Breast epithelium (tissue), 3 donors: Measurements from ENCODE around the gene PCAT7.

ENCODE experiments used
- POLR2A ChIP-seq: fragments of 450-650 bp; IDR thresholded peaks from one replicate; pipeline ENCODE4 v1.6.1; 2016; ENCODE audit warnings: antibody characterized with exemption, mild to moderate bottlenecking, moderate library complexity
- POLR2AphosphoS5 ChIP-seq, 3 donors: sonication (generic); formaldehyde crosslinking; IDR thresholded peaks; one replicate each; pipeline ENCODE4 v1.6.1; 2017; ENCODE audit warnings: antibody characterized with exemption in 3 of 3
- TF ChIP-seq, protein P1 (sequence below), 3 donors: fragments of 450-650 bp; IDR thresholded peaks; one replicate each; pipeline ENCODE4 v1.5.1; 2016 to 2017; ENCODE audit warnings: antibody characterized with exemption in 3 of 3, mild to moderate bottlenecking in 3 of 3, moderate library complexity in 3 of 3

DNA sequence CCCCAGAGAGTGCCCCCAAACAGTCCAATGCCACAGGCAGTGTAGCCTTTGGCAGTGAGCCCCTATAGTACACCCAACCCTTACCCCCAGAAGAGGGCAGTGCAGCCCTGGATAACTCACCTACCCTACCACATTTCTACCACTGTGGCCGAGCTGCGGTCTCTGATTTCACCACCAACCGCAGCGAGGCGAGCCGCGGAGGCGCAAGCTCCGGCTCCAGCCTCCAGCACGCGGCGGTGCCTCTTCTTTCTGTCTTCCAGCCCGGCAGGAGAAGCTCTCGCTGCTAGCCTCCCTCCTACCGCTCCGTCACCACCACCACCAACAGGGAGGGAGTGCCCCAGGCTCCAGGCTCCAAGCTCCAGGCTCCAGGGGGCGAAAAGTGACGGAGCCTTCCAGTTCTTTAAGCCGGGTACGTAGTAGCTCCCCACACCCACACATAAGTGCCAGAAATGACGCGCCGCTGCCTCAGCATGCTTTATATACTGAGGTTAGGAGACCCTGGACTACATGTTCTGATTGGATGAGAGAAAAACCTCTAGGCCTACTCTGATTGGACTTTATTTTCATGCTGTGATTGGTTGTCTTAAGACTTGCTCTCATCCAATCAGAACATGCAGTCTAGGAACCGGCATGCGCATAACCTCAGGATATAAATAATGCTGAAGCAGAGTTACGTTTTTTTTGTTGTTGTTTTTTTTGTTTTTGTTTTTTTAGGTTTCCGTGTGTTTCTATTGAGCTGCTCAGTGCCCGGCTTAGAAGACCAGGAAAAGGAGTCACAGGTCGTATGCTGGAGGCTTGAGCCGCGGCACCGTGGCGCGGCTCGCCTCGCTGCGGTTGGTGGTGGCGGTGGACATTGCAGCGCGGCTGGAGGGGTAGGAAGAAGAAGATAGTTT is at the start of gene PCAT7:
- TF ChIP-seq, protein P1, sequence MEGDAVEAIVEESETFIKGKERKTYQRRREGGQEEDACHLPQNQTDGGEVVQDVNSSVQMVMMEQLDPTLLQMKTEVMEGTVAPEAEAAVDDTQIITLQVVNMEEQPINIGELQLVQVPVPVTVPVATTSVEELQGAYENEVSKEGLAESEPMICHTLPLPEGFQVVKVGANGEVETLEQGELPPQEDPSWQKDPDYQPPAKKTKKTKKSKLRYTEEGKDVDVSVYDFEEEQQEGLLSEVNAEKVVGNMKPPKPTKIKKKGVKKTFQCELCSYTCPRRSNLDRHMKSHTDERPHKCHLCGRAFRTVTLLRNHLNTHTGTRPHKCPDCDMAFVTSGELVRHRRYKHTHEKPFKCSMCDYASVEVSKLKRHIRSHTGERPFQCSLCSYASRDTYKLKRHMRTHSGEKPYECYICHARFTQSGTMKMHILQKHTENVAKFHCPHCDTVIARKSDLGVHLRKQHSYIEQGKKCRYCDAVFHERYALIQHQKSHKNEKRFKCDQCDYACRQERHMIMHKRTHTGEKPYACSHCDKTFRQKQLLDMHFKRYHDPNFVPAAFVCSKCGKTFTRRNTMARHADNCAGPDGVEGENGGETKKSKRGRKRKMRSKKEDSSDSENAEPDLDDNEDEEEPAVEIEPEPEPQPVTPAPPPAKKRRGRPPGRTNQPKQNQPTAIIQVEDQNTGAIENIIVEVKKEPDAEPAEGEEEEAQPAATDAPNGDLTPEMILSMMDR (IDR thresholded peaks at IDR 0.05): peak in 2 of 3 donors; percentile 29 to 58
- TF ChIP-seq POLR2A (no peak), POLR2AphosphoS5 (IDR thresholded peaks at IDR 0.05) (no peak)
